K562 (cell line): ENCODE results near the gene KCTD21.

Experiments used
- CCAR2 ChIP-seq: fragments of 200-400 bp; formaldehyde crosslinking; IDR thresholded peaks from 2 replicates; pipeline ENCODE4 v1.6.1; 2017; ENCODE audit warnings: mild to moderate bottlenecking, low read depth, low read length
- ETV6 ChIP-seq, 3 experiments: fragments of 150-350 bp in 1 of 3; sonication (generic) in 1 of 3; formaldehyde crosslinking in 1 of 3; IDR thresholded peaks; 2 replicates each; pipeline versions ENCODE4 v1.6.1 to v1.8.0; 2014 to 2022; ENCODE audit warnings: borderline replicate concordance in 2 of 3, low read depth in 2 of 3, antibody characterized with exemption in 1 of 3, low read length in 1 of 3, mild to moderate bottlenecking in 1 of 3, missing genetic modification reagents in 1 of 3
- JUNB ChIP-seq: fragments of 450-650 bp; formaldehyde crosslinking; conservative IDR thresholded peaks from 2 replicates; pipeline ENCODE4 v1.4.0; 2020; ENCODE audit warnings: mild to moderate bottlenecking
- SMC3 ChIP-seq: conservative IDR thresholded peaks from 2 replicates; pipeline ENCODE4 v1.6.1; 2011; ENCODE audit warnings: low read depth, low read length, improper control_type of control experiment; ENCODE audit not compliant: insufficient read depth

- no peak for TF ChIP-seq SMC3
- TF ChIP-seq CCAR2, result no peak
- no peak for TF ChIP-seq ETV6 (IDR thresholded peaks at IDR 0.05; ENCODE audit: borderline replicate concordance in 1 of 2, low read depth in 2 of 2, low read length in 1 of 2)
- no peak for TF ChIP-seq ETV6 (CRISPR knock-in tag; IDR thresholded peaks at IDR 0.05; ENCODE audit: borderline replicate concordance)
- TF ChIP-seq JUNB (CRISPR knock-in tag), result no peak
These were observed 14.8 kb upstream of the KCTD21 start for GRCh38 chr11:78203184-78203583.
